Psoas muscle (tissue), 8 donors: ENCODE data around the gene GET3. TPM values are rescaled to one million over a fixed set of nuclear protein-coding genes. Genes with fewer than 3 reads are reported as not detected.

ENCODE experiments used
- ATAC-seq, 4 donors: fragments of 200-7000 bp; cut with Tn5 transposase; one replicate each; pipeline ENCODE4 v1.9.1; 2020; ENCODE audit warnings: moderate library complexity in 3 of 4, mild to moderate bottlenecking in 2 of 4
- DNase-seq, 2 donors: peaks; one replicate each; pipeline ENCODE4 v3.0.0-alpha.2; 2020
- H3K27ac ChIP-seq: fragments of 200-600 bp; one replicate; pipeline ENCODE4 v1.8.0; 2022
- H3K27me3 ChIP-seq, 3 donors: fragments of 200-600 bp in 1 of 3; one replicate each; pipeline versions ENCODE4 v1.6.1 to v1.8.0; 2013 to 2022; ENCODE audit warnings: low read length in 2 of 3, mild to moderate bottlenecking in 2 of 3, moderate library complexity in 1 of 3; ENCODE audit not compliant: insufficient read depth in 3 of 3
- H3K36me3 ChIP-seq, 2 donors: fragments of 200-600 bp in 1 of 2; one replicate each; pipeline versions ENCODE4 v1.6.1 to v1.8.0; 2013 to 2022; ENCODE audit warnings: low read depth in 1 of 2, mild to moderate bottlenecking in 1 of 2, moderate library complexity in 1 of 2; ENCODE audit not compliant: insufficient read depth in 1 of 2
- H3K4me1 ChIP-seq: fragments of 200-600 bp; one replicate; pipeline ENCODE4 v1.8.0; 2022
- H3K4me3 ChIP-seq: fragments of 200-600 bp; one replicate; pipeline ENCODE4 v1.8.0; 2022; ENCODE audit warnings: mild to moderate bottlenecking
- H3K9me3 ChIP-seq: fragments of 200-600 bp; one replicate; pipeline ENCODE4 v1.8.0; 2022
- WGBS, 3 donors: extraction: QIAGEN DNeasy Blood & Tissue Kit; methylation state at CpG; one replicate each; pipeline versions ENCODE4 v1.1.6 to v1.1.7; 2013; 5-methylcytosine and 5-hydroxymethylcytosine counted together
- intact Hi-C, 2 donors: fragments of 100-400 bp; cut with DNase I; formaldehyde crosslinking; loops; one replicate each; pipeline versions ENCODE4 v1.11.0 to v1.14.2; 2022
- polyA plus RNA-seq, 3 donors: library from polyadenylated mRNA; stranded (reverse); fragments of 200-250 nt; gene quantifications; one replicate each; pipeline ENCODE4 v1.2.3, GENCODE V29; 2013
- total RNA-seq, 4 donors: library from RNA; stranded (reverse); fragmentation: NEBNext Ultra II Directional in 2 of 4; extraction: Animal tissue kit (Norgen Biotek cat#: 25700) in 2 of 4; gene quantifications; one replicate each; pipeline versions ENCODE4 v1.2.1 to v1.2.4, GENCODE V29; 2021 to 2023
- TF ChIP-seq, protein P1 (sequence below): fragments of 200-600 bp; IDR thresholded peaks from one replicate; pipeline ENCODE4 v1.8.0; 2022; ENCODE audit warnings: antibody characterized with exemption
- donor health status: healthy with polysubstance abuse.
- donor health status: DM: no; HTN: no; CAD: no; lungs with moderate emphysema.
- donor health status: Bipolar disorder and iron deficiency.
- donor health status: healthy.
- donor health status: DM: yes; HTN: yes; CAD: no.
- donor health status: DM: no; HTN: no; CAD: no.
- donor health status: DM: no; HTN: no; CAD: no.
- donor health status: DM: yes; HTN: yes; CAD: no.

Gene GET3
- total and polyA plus RNA-seq, 7 donors, result 43.0 to 135 (median 52.8) TPM

DNA sequence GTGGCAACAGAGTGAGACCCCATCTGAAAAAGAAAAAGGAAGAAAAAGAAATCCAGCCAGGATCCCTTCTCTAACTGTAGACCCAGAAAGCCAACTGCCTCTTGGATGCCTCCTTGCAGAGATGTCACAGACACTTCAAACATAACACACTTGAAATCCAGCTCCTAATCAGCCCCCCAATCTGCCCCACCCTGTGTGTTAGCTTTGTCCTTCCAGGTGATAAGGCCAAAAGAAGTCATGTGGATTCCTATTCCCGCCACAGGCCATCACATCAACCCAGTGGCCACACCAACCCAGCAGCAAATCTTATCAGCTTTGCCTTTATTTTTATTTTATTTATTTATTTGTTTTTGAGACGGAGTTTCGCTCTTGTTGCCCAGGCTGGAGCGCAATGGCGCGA, 22.4 kb downstream of the GET3 start:
- H3K27me3 ChIP-seq, result no peaks in the 10 kb centered on the region
- no peak for DNase-seq
- WGBS, 3 donors, result 92 to 99% (median 95%) methylated on average over 6 of the region's 6 CpGs
- TF ChIP-seq, protein P1, sequence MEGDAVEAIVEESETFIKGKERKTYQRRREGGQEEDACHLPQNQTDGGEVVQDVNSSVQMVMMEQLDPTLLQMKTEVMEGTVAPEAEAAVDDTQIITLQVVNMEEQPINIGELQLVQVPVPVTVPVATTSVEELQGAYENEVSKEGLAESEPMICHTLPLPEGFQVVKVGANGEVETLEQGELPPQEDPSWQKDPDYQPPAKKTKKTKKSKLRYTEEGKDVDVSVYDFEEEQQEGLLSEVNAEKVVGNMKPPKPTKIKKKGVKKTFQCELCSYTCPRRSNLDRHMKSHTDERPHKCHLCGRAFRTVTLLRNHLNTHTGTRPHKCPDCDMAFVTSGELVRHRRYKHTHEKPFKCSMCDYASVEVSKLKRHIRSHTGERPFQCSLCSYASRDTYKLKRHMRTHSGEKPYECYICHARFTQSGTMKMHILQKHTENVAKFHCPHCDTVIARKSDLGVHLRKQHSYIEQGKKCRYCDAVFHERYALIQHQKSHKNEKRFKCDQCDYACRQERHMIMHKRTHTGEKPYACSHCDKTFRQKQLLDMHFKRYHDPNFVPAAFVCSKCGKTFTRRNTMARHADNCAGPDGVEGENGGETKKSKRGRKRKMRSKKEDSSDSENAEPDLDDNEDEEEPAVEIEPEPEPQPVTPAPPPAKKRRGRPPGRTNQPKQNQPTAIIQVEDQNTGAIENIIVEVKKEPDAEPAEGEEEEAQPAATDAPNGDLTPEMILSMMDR, result no peak
- ATAC-seq, result no peak
- H3K4me3 ChIP-seq, result no peak overlapping the region
- intact Hi-C loops, result loop anchor here (5.0 kb wide), 2 partner anchors 38 to 43 kb away; partner anchors contain the start of genes PRDX2 (in 1 of the 2) and THSD8 (in 1 of the 2)
- no peak overlapping the region for H3K27ac ChIP-seq
- H3K9me3 ChIP-seq, result no peaks in the 10 kb centered on the region
- no peaks in the 10 kb centered on the region for H3K4me1 ChIP-seq
- H3K36me3 ChIP-seq, result peaks cover 0 to 28% of the 10 kb centered on the region in 2 donors

DNA sequence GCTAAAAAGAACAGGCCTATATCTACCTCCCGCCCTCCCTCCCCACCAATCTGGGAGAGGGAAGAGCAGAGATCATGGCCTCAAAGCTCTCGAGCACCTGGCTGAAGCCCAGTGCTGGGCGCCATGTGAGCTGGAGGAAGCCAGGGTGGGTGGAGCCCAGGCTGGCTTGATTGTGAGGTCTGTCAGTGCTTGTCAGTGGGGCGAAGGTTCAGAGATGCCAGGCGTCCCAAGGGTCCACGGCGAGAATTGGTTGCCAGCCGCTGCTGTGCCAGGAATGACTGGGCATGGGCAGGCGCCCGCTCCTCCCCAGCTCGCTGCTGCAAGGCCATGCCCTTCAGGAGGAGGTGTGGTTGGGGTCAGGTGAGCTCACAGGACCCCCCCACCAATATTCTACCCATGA, 25.8 kb downstream of the GET3 start:
- Histone ChIP-seq H3K4me1 (no peaks in the 10 kb centered on the region), H3K27ac (peak overlapping the region; percentile 41), H3K9me3 (no peaks in the 10 kb centered on the region), H3K27me3 (no peaks in the 10 kb centered on the region), H3K36me3 (peaks cover 0 to 51% of the 10 kb centered on the region in 2 donors), H3K4me3 (no peak overlapping the region)
- WGBS, 3 donors, result 31 to 49% (median 35%) methylated on average over 11 of the region's 11 CpGs
- intact Hi-C loops, result loop anchor here (5.0 kb wide), 2 partner anchors 34 to 39 kb away; partner anchors contain the start of genes PRDX2 (in 1 of the 2) and THSD8 (in 1 of the 2)
- DNase-seq (no peak), ATAC-seq (peak in 3 of 4 donors; percentile 26 to 41 (median 35))
- TF ChIP-seq, protein P1, result no peak

DNA sequence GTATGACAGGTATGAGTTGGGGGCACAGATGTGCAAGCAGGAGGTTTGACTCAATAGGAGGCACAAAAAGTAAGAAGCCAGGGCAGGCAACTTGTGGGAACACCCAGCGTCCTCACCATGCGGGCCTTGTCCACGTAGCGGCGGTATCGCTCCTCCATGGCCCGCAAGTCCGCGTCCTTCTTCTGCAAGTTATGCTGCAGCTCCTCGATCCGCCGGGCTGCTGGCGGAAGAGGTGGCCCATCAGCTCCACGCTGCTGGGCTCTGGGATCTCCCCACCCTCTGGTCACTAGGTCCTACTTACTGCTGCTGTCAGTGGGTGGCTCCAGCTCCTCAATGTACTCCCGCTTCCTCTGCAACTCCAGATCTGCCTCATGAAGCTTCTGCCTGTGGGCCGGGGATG, 27.4 kb downstream of the GET3 start:
- Histone ChIP-seq H3K9me3 (no peaks in the 10 kb centered on the region), H3K4me1 (no peaks in the 10 kb centered on the region), H3K36me3 (peaks cover 0 to 63% of the 10 kb centered on the region in 2 donors), H3K4me3 (no peak overlapping the region), H3K27me3 (no peaks in the 10 kb centered on the region), H3K27ac (no peak overlapping the region)
- 94 to 96% (median 95%) methylated on average over 16 of the region's 16 CpGs for WGBS, 3 donors
- ATAC-seq, result no peak
- TF ChIP-seq, protein P1, result no peak
- DNase-seq, result no peak
- intact Hi-C loops, result loop anchor here (5.0 kb wide), 3 partner anchors 33 to 83 kb away; partner anchors contain the start of genes PRDX2 (in 1 of the 2) and THSD8 (in 1 of the 2)

DNA sequence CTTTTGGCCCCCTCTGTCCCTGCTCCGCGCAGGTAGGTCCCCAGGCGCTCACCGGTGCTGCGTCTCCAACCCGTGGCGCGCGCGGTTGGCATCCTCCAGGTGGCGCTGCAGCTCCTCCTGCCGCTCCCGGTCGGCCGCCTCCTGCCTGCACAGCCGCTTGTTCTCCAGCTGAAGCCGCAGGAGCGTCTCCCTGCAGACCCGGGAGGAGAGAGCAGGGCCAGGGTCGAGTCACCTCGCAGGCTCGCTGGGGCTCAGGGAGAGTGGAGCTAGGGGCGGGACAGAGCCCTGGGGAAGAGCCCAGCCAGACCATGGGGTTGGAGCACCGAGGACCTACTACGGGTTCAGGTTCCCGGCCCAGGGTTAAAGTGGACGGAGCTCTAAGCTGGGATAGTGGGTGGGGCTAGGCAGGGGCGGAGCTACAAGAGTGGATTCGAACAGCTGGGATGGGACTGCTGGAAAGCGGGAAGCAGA, 28.8 kb downstream of the GET3 start:
- H3K36me3 ChIP-seq, result peaks cover 0 to 71% of the 10 kb centered on the region in 2 donors
- intact Hi-C loops, result loop anchor here in 1 of 2 donors (5.0 kb wide), 1 partner anchor 81 kb away; no protein-coding TSS in a partner anchor
- ATAC-seq (peak; percentile 71 to 86 (median 82)), DNase-seq (peak; percentile 76 to 89)
- no peaks in the 10 kb centered on the region for H3K9me3 ChIP-seq
- TF ChIP-seq, protein P1, result peak; percentile 75
- peak overlapping the region; percentile 46 for H3K27ac ChIP-seq
- H3K4me3 ChIP-seq, result peak overlapping the region; percentile 52
- no peaks in the 10 kb centered on the region for H3K27me3 ChIP-seq
- H3K4me1 ChIP-seq, result no peaks in the 10 kb centered on the region
- WGBS, 3 donors, result 34 to 60% (median 42%) methylated on average over 21 to 30 of the region's 30 CpGs
